Measurements from ENCODE around the gene PINK1. TPM values are rescaled to one million over a fixed set of nuclear protein-coding genes. Genes with fewer than 3 reads are reported as not detected.
A peak's percentile ranks its signal among the peaks of the same experiment; 100 is the strongest.

PINK1 gene
- total RNA-seq, 3 donors from 2014 or later (not counting 1 experiment from before 2014, with no cell fraction given) = 10.8 to 16.2 (median 15.0) TPM

GRCh38 chr1:20663969-20664715 is 30.9 kb downstream of the PINK1 start:
- Mint-ChIP-seq H3K27ac (no peak overlapping the region), H3K9me3 (no peaks in the 10 kb centered on the region), H3K4me1 (peaks cover 35 to 41% of the 10 kb centered on the region in 2 donors), H3K4me3 (peak overlapping the region; percentile 17), H3K36me3 (no peaks in the 10 kb centered on the region), H3K27me3 (ENCODE audit: low read depth in 2 of 2) (no peaks in the 10 kb centered on the region)
- Histone ChIP-seq H3K9me3 (ENCODE audit: control insufficient read depth, insufficient read depth, low read length) (no peaks in the 10 kb centered on the region), H3K36me3 (ENCODE audit: control insufficient read depth, insufficient read depth, low read length) (no peaks in the 10 kb centered on the region), H3K4me1 (ENCODE audit: control insufficient read depth, insufficient read depth, low read length) (peaks cover 24% of the 10 kb centered on the region), H3K27ac (ENCODE audit: low read length) (no peak overlapping the region), H3K27me3 (ENCODE audit: control insufficient read depth, insufficient read depth, low read length) (no peaks in the 10 kb centered on the region), H3K4me3 (ENCODE audit: low read length) (no peak overlapping the region)
- TF ChIP-seq CTCF (IDR thresholded peaks at IDR 0.05) = no peak
- DNase-seq (no peak), ATAC-seq (no peak)
- intact Hi-C loops (cut with micrococcal nuclease) = no loop called here
- 92% methylated on average over 12 of the region's 12 CpGs for WGBS (ENCODE audit: insufficient coverage)

GRCh38 chr1:20665726-20666125 is 32.5 kb downstream of the PINK1 start:
- intact Hi-C loops (cut with micrococcal nuclease) = no loop called here
- 81% methylated on average over 11 of the region's 12 CpGs for WGBS (ENCODE audit: insufficient coverage)
- no peak overlapping the region for H3K4me3 ChIP-seq (ENCODE audit: low read length)
- TF ChIP-seq CTCF (IDR thresholded peaks at IDR 0.05) = no peak
- H3K27me3 ChIP-seq (ENCODE audit: control insufficient read depth, insufficient read depth, low read length) = no peaks in the 10 kb centered on the region
- no peak for ATAC-seq
- no peak for DNase-seq
- H3K4me1 Mint-ChIP-seq = peaks cover 20 to 25% of the 10 kb centered on the region in 2 donors
- no peaks in the 10 kb centered on the region for H3K36me3 Mint-ChIP-seq
- H3K27me3 Mint-ChIP-seq (ENCODE audit: low read depth in 2 of 2) = no peaks in the 10 kb centered on the region
- no peaks in the 10 kb centered on the region for H3K9me3 ChIP-seq (ENCODE audit: control insufficient read depth, insufficient read depth, low read length)
- no peak overlapping the region for H3K27ac Mint-ChIP-seq
- no peak overlapping the region for H3K27ac ChIP-seq (ENCODE audit: low read length)
- peaks cover 14% of the 10 kb centered on the region for H3K4me1 ChIP-seq (ENCODE audit: control insufficient read depth, insufficient read depth, low read length)
- no peaks in the 10 kb centered on the region for H3K36me3 ChIP-seq (ENCODE audit: control insufficient read depth, insufficient read depth, low read length)
- H3K4me3 Mint-ChIP-seq = no peak overlapping the region
- H3K9me3 Mint-ChIP-seq = no peaks in the 10 kb centered on the region

GRCh38 chr1:20666146-20666545 is 32.9 kb downstream of the PINK1 start:
- H3K9me3 ChIP-seq (ENCODE audit: control insufficient read depth, insufficient read depth, low read length) = no peaks in the 10 kb centered on the region
- no peak overlapping the region for H3K4me3 ChIP-seq (ENCODE audit: low read length)
- intact Hi-C loops (cut with micrococcal nuclease) = no loop called here
- TF ChIP-seq CTCF (IDR thresholded peaks at IDR 0.05) = no peak
- Mint-ChIP-seq H3K4me1 (peaks cover 15 to 21% of the 10 kb centered on the region in 2 donors), H3K27ac (no peak overlapping the region), H3K36me3 (no peaks in the 10 kb centered on the region), H3K4me3 (no peak overlapping the region), H3K27me3 (ENCODE audit: low read depth in 2 of 2) (no peaks in the 10 kb centered on the region), H3K9me3 (no peaks in the 10 kb centered on the region)
- H3K27ac ChIP-seq (ENCODE audit: low read length) = no peak overlapping the region
- peaks cover 11% of the 10 kb centered on the region for H3K4me1 ChIP-seq (ENCODE audit: control insufficient read depth, insufficient read depth, low read length)
- no peak for ATAC-seq
- no peak for DNase-seq
- H3K27me3 ChIP-seq (ENCODE audit: control insufficient read depth, insufficient read depth, low read length) = no peaks in the 10 kb centered on the region
- no peaks in the 10 kb centered on the region for H3K36me3 ChIP-seq (ENCODE audit: control insufficient read depth, insufficient read depth, low read length)
- WGBS (ENCODE audit: insufficient coverage) = 83% methylated on average over 16 of the region's 16 CpGs

GRCh38 chr1:20666804-20667203 is 33.5 kb downstream of the PINK1 start:
- Mint-ChIP-seq H3K36me3 (no peaks in the 10 kb centered on the region), H3K27me3 (ENCODE audit: low read depth in 2 of 2) (no peaks in the 10 kb centered on the region), H3K4me3 (no peak overlapping the region), H3K9me3 (no peaks in the 10 kb centered on the region), H3K27ac (no peak overlapping the region), H3K4me1 (peaks cover 12 to 17% of the 10 kb centered on the region in 2 donors)
- Histone ChIP-seq H3K27ac (ENCODE audit: low read length) (no peak overlapping the region), H3K9me3 (ENCODE audit: control insufficient read depth, insufficient read depth, low read length) (no peaks in the 10 kb centered on the region), H3K36me3 (ENCODE audit: control insufficient read depth, insufficient read depth, low read length) (no peaks in the 10 kb centered on the region), H3K4me1 (ENCODE audit: control insufficient read depth, insufficient read depth, low read length) (peaks cover 9% of the 10 kb centered on the region), H3K27me3 (ENCODE audit: control insufficient read depth, insufficient read depth, low read length) (no peaks in the 10 kb centered on the region), H3K4me3 (ENCODE audit: low read length) (no peak overlapping the region)
- peak in 2 of 3 donors; percentile 29 to 63 for ATAC-seq
- no peak for TF ChIP-seq CTCF (IDR thresholded peaks at IDR 0.05)
- intact Hi-C loops (cut with micrococcal nuclease) = no loop called here
- DNase-seq = peak in 1 of 2 donors; percentile 25
- WGBS (ENCODE audit: insufficient coverage) = 100% methylated on average over 1 of the region's 1 CpG
